ENCODE measurements around the gene SLC35F5.
"Not testable (repeated sequence)": the region's sequence is repeated elsewhere in the genome, so short reads cannot be mapped to it uniquely, and the experiment has no call there.

Gene SLC35F5

GRCh38 chr2:113685471-113685870 lies 71.0 kb downstream of the SLC35F5 start:
- H3K4me3 ChIP-seq (ENCODE audit: low read depth, low read length) = no peak overlapping the region
- in situ Hi-C loops (cut with HindIII; ENCODE audit: low sequenced_read_pairs) = no loop called here
- TF ChIP-seq, protein P1, sequence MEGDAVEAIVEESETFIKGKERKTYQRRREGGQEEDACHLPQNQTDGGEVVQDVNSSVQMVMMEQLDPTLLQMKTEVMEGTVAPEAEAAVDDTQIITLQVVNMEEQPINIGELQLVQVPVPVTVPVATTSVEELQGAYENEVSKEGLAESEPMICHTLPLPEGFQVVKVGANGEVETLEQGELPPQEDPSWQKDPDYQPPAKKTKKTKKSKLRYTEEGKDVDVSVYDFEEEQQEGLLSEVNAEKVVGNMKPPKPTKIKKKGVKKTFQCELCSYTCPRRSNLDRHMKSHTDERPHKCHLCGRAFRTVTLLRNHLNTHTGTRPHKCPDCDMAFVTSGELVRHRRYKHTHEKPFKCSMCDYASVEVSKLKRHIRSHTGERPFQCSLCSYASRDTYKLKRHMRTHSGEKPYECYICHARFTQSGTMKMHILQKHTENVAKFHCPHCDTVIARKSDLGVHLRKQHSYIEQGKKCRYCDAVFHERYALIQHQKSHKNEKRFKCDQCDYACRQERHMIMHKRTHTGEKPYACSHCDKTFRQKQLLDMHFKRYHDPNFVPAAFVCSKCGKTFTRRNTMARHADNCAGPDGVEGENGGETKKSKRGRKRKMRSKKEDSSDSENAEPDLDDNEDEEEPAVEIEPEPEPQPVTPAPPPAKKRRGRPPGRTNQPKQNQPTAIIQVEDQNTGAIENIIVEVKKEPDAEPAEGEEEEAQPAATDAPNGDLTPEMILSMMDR (IDR thresholded peaks at IDR 0.05; ENCODE audit: low read depth, low read length, missing control alignments) = no peak
- DNase-seq (ENCODE audit: low read depth) = no peak

GRCh38 chr2:113679457-113679856 lies 77.0 kb downstream of the SLC35F5 start:
- in situ Hi-C loops (cut with HindIII; ENCODE audit: low sequenced_read_pairs) = no loop called here
- DNase-seq (ENCODE audit: low read depth) = no peak
- TF ChIP-seq, protein P1 (IDR thresholded peaks at IDR 0.05; ENCODE audit: low read depth, low read length, missing control alignments) = no peak
- H3K4me3 ChIP-seq (ENCODE audit: low read depth, low read length) = no peak overlapping the region

DNA sequence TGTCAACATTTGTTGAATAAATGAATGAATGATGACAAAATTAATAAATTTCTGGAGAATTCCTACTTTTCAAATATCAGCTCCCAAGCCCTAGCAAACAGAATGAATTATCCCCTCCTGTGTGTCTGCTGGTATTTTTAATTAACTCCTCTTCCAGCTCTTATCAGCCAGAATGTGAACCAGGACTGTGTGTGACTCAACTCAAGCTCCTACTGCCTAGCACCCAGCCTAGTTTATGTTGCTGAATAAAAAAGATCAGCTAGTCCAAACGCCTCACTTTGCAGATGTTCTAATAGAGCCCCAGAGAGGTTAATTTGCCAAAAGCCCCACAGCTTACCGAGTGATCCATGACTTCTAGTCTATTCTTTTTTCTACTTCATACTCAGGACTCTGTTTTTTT lies 79.1 kb downstream of the SLC35F5 start:
- in situ Hi-C loops (cut with HindIII; ENCODE audit: low sequenced_read_pairs) = no loop called here
- no peak for DNase-seq (ENCODE audit: low read depth)
- TF ChIP-seq, protein P1 (IDR thresholded peaks at IDR 0.05; ENCODE audit: low read depth, low read length, missing control alignments) = no peak
- no peak overlapping the region for H3K4me3 ChIP-seq (ENCODE audit: low read depth, low read length)

- H3K4me3 ChIP-seq (ENCODE audit: low read depth, low read length) = no peak overlapping the region
- no peak for DNase-seq (ENCODE audit: low read depth)
- in situ Hi-C loops (cut with HindIII; ENCODE audit: low sequenced_read_pairs) = no loop called here
- TF ChIP-seq, protein P1 (IDR thresholded peaks at IDR 0.05; ENCODE audit: low read depth, low read length, missing control alignments) = no peak
These were observed 79.7 kb downstream of the SLC35F5 start for GRCh38 chr2:113676623-113677266.

DNA sequence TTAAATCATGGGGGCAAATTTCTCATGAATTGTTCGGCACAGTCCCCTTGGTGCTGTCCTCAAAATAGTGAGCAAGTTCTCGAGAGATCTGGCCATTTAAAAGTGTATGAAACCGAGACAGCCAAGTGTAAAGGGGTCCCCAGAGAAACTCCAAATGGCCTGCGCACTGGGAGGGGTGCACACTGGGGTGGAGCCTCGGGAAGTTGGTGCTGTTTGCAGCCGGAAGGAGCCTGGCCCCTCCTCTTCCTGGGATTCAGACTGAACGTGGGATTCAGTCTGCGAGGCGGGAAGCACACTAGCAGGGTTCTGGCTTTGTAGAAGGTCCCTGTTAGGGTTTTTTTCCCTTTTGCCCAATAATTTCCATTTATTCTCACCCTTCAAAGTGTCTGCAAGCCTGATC lies 80.6 kb downstream of the SLC35F5 start:
- no peak for DNase-seq (ENCODE audit: low read depth)
- H3K4me3 ChIP-seq (ENCODE audit: low read depth, low read length) = no peak overlapping the region
- in situ Hi-C loops (cut with HindIII; ENCODE audit: low sequenced_read_pairs) = no loop called here
- TF ChIP-seq, protein P1 (IDR thresholded peaks at IDR 0.05; ENCODE audit: low read depth, low read length, missing control alignments) = no peak

- H3K4me3 ChIP-seq (ENCODE audit: low read depth, low read length) = no peak overlapping the region
- DNase-seq (ENCODE audit: low read depth) = no peak
- TF ChIP-seq, protein P1 (IDR thresholded peaks at IDR 0.05; ENCODE audit: low read depth, low read length, missing control alignments) = no peak
- in situ Hi-C loops (cut with HindIII; ENCODE audit: low sequenced_read_pairs) = no loop called here
These were observed 84.0 kb downstream of the SLC35F5 start for GRCh38 chr2:113672326-113672932.

DNA sequence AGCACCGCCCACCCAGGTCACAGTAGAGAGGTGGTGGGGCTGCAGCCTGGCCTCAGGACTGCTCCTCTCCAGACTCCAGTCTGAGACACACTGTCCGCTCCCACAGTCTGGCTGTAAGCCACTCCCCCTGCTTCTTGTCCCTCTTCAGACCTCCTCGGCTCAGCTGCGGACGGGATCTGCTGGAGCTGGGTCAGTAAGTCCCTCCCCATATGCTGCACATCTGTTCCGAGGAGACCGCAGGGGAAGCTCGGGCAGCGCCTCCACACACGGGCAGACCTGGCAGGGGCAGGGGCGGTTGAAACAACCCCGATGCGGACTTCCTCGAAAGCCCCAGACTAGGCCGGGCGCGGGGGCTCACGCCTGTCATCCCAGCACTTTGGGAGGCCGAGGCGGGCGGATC lies 87.4 kb downstream of the SLC35F5 start:
- DNase-seq (ENCODE audit: low read depth); in situ Hi-C loops (cut with HindIII; ENCODE audit: low sequenced_read_pairs); H3K4me3 ChIP-seq (ENCODE audit: low read depth, low read length): not testable (repeated sequence)

DNA sequence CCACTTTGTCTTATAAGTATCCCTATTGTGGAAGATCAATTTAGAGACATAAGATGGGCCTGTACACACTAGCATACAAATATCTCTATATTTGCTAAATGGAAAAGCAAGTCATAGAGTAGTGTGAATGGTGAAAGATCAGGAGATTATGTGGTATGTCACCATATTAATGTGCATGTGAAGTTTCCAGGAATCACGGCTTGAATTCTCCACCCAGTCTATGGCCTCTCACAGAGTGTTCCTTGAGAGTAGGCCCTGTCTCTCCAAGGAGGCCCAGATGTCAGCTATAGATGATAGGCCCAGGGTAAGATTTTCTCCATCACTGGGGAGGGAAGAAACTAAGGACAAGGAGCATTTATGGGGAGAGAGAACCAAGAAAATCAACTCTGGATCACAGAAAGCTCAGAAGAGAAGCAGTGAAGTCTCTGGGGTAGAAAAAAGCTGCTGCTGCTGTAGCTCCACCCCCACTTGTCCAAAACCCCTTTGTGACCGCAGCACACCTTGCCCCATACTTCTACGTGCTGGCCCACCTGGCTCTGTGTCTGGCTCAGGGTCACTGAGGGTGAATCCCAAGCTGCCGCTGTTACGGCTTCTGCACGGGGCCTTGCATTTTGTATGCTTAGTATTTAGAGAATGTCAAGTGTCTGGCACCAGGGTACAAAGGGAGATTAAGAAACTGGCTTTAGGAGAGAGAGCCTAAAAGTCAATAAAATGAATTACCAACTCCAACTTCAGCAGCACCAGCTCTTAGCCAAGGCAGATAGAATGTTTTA lies 91.5 kb downstream of the SLC35F5 start:
- in situ Hi-C loops (cut with HindIII; ENCODE audit: low sequenced_read_pairs) = not testable (repeated sequence)

GRCh38 chr2:113663285-113664060 lies 93.0 kb downstream of the SLC35F5 start:
- H3K4me3 ChIP-seq (ENCODE audit: low read depth, low read length); in situ Hi-C loops (cut with HindIII; ENCODE audit: low sequenced_read_pairs); DNase-seq (ENCODE audit: low read depth): not testable (repeated sequence)

More for the DNA sequence above, 91.5 kb downstream of the SLC35F5 start:
- not testable (repeated sequence) for H3K4me3 ChIP-seq (ENCODE audit: low read depth, low read length); DNase-seq (ENCODE audit: low read depth)

Measured in astrocyte of the cerebellum (primary cell).